IMR-90 (cell line): Measurements from ENCODE around the gene B3GALT6. TPM values are rescaled to one million over a fixed set of nuclear protein-coding genes. Genes with fewer than 3 reads are reported as not detected.

ENCODE experiments used
- FOS ChIP-seq: fragments of 150-350 bp; IDR thresholded peaks from 2 replicates; pipeline ENCODE4 v1.6.1; 2016; ENCODE audit warnings: low read depth, low read length
- MXI1 ChIP-seq: IDR thresholded peaks from 2 replicates; pipeline ENCODE4 v1.6.1; 2012; ENCODE audit warnings: low read depth, mild to moderate bottlenecking, low read length, moderate library complexity, borderline replicate concordance
- SMC3 ChIP-seq: fragments of 150-350 bp; IDR thresholded peaks from 2 replicates; pipeline ENCODE4 v1.6.1; 2016; ENCODE audit warnings: low read depth, mild to moderate bottlenecking, antibody characterized with exemption, low read length, moderate library complexity
- polyA plus RNA-seq, 3 experiments: library from polyadenylated mRNA; depleted of rRNA; stranded (reverse); fragments of >200 nt; gene quantifications; 2 replicates each; pipeline ENCODE4 v1.2.3, GENCODE V29; 2012; ENCODE audit warnings: low replicate concordance in 1 of 3
- total RNA-seq: library from RNA; depleted of rRNA; stranded (reverse); fragments of >200 nt; gene quantifications from 2 replicates; pipeline ENCODE4 v1.2.3, GENCODE V29; 2012

Gene B3GALT6
- total and polyA plus RNA-seq, 2 of the 4 experiments (the other 2 are of a cell fraction), result 12.2 to 23.0 TPM

- TF ChIP-seq FOS, result peak; percentile 9; the same call in 1 of the 2 replicates
- peak; percentile 47; the same call in 1 of the 2 replicates for TF ChIP-seq MXI1
- no peak for TF ChIP-seq SMC3
These were observed 433 bp upstream of the B3GALT6 start, which contains the start of gene SDF4 (continued) for GRCh38 chr1:1231400-1232207.
